ENCODE results near the gene IQCK. TPM values are rescaled to one million over a fixed set of nuclear protein-coding genes. Genes with fewer than 3 reads are reported as not detected.

Gene IQCK
- total RNA-seq, 1 donor from 2014 or later, result 19.9 TPM

DNA sequence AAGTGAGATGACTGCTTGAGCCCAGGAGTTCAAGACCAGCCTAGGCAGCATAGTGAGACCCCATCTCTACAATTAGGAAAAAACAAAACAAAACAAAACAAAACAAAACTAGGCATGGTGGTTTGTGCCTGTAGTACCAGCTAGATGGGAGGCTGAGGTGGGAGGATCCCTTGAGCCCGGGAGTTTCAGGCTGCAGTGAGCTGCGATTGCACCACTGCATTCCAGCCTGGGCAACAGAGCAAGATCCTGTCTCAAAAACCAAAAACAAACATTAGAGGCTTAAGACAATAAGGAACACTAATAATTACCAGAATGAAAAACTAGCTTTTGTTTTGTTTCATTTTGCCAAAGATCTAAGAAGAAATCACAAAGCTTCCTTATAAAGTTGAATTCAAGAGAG, 97.3 kb downstream of the IQCK start:
- no peak overlapping the region for H3K4me3 ChIP-seq (ENCODE audit: low read depth, low read length)
- DNase-seq (ENCODE audit: low read depth), result no peak
- no peaks in the 10 kb centered on the region for H3K36me3 ChIP-seq (ENCODE audit: control insufficient read depth, insufficient read depth, low read length)
- no peaks in the 10 kb centered on the region for H3K27me3 ChIP-seq (ENCODE audit: control insufficient read depth, insufficient read depth, low read length)
- TF ChIP-seq, protein P1, sequence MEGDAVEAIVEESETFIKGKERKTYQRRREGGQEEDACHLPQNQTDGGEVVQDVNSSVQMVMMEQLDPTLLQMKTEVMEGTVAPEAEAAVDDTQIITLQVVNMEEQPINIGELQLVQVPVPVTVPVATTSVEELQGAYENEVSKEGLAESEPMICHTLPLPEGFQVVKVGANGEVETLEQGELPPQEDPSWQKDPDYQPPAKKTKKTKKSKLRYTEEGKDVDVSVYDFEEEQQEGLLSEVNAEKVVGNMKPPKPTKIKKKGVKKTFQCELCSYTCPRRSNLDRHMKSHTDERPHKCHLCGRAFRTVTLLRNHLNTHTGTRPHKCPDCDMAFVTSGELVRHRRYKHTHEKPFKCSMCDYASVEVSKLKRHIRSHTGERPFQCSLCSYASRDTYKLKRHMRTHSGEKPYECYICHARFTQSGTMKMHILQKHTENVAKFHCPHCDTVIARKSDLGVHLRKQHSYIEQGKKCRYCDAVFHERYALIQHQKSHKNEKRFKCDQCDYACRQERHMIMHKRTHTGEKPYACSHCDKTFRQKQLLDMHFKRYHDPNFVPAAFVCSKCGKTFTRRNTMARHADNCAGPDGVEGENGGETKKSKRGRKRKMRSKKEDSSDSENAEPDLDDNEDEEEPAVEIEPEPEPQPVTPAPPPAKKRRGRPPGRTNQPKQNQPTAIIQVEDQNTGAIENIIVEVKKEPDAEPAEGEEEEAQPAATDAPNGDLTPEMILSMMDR (IDR thresholded peaks at IDR 0.05; ENCODE audit: insufficient read depth, low read length, poor library complexity, severe bottlenecking), result no peak

DNA sequence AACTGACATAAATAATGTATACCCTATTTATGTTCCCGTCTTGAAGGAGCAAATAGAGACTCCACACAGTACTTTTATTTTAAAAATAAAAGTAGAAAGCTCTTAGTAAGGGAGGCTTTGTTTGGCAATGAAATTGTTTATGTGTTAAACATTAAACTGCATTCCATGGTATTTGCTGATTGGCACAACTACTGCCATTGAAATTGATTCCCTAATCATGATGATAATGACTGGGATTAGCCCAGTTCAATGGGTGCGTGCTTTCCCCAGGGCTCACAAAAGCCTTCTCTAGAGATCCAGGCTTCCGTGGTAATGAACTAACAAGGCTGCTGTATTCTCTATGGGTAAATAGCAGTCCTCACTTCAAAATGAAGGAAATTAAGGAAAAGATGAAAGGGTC, 99.1 kb downstream of the IQCK start:
- Histone ChIP-seq H3K27me3 (ENCODE audit: control insufficient read depth, insufficient read depth, low read length) (no peaks in the 10 kb centered on the region), H3K36me3 (ENCODE audit: control insufficient read depth, insufficient read depth, low read length) (no peaks in the 10 kb centered on the region), H3K4me3 (ENCODE audit: low read depth, low read length) (no peak overlapping the region)
- TF ChIP-seq, protein P1 (IDR thresholded peaks at IDR 0.05; ENCODE audit: insufficient read depth, low read length, poor library complexity, severe bottlenecking), result no peak
- DNase-seq (ENCODE audit: low read depth), result no peak

GRCh38 chr16:19817875-19818274, 99.8 kb downstream of the IQCK start:
- Histone ChIP-seq H3K27me3 (ENCODE audit: control insufficient read depth, insufficient read depth, low read length) (no peaks in the 10 kb centered on the region), H3K36me3 (ENCODE audit: control insufficient read depth, insufficient read depth, low read length) (no peaks in the 10 kb centered on the region), H3K4me3 (ENCODE audit: low read depth, low read length) (no peak overlapping the region)
- DNase-seq (ENCODE audit: low read depth), result no peak
- TF ChIP-seq, protein P1 (IDR thresholded peaks at IDR 0.05; ENCODE audit: insufficient read depth, low read length, poor library complexity, severe bottlenecking), result no peak

DNA sequence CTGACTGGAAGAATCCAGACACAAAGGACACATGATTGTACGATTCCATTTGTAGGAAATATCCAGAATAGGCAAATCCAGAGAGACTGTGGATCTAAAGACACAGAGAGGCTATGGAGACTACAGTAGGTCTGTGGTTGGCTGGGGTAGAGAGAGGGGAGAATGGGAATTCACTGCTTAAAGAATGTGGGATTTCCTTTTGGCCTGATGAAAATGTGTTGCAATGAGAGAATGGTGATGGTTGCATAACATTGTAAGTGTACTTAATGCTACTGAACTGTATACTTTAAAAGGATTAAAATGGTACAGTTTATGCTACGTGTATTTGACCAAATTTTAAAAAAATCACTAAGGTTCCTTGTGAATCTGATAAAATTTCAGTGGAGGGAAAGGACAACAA, 104.5 kb downstream of the IQCK start:
- Histone ChIP-seq H3K4me3 (ENCODE audit: low read depth, low read length) (no peak overlapping the region), H3K27me3 (ENCODE audit: control insufficient read depth, insufficient read depth, low read length) (no peaks in the 10 kb centered on the region), H3K36me3 (ENCODE audit: control insufficient read depth, insufficient read depth, low read length) (no peaks in the 10 kb centered on the region)
- TF ChIP-seq, protein P1 (IDR thresholded peaks at IDR 0.05; ENCODE audit: insufficient read depth, low read length, poor library complexity, severe bottlenecking), result no peak
- no peak for DNase-seq (ENCODE audit: low read depth)

DNA sequence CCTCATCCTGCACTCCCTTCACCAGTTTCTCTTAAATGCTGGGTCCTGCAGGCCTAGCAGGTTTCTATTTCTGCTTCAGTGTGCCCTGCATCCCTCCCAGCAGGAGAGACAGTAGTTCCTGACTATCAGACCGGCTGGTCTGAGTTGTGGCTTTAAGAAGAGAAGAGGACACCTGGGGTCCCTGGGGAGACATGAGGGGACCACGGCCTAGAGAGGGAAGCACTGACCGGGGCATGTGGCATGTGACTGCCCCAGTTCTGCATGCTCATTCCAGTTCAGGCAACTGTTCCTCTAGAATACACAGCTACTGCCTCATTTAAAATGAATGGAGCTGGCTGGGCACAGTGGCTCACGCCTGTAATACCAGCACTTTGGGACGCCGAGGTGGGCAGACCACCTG, 105.3 kb downstream of the IQCK start:
- TF ChIP-seq, protein P1 (IDR thresholded peaks at IDR 0.05; ENCODE audit: insufficient read depth, low read length, poor library complexity, severe bottlenecking), result no peak
- no peaks in the 10 kb centered on the region for H3K36me3 ChIP-seq (ENCODE audit: control insufficient read depth, insufficient read depth, low read length)
- DNase-seq (ENCODE audit: low read depth), result no peak
- H3K27me3 ChIP-seq (ENCODE audit: control insufficient read depth, insufficient read depth, low read length), result no peaks in the 10 kb centered on the region
- H3K4me3 ChIP-seq (ENCODE audit: low read depth, low read length), result no peak overlapping the region

- no peaks in the 10 kb centered on the region for H3K27me3 ChIP-seq (ENCODE audit: control insufficient read depth, insufficient read depth, low read length)
- H3K4me3 ChIP-seq (ENCODE audit: low read depth, low read length), result no peak overlapping the region
- no peaks in the 10 kb centered on the region for H3K36me3 ChIP-seq (ENCODE audit: control insufficient read depth, insufficient read depth, low read length)
- TF ChIP-seq, protein P1 (IDR thresholded peaks at IDR 0.05; ENCODE audit: insufficient read depth, low read length, poor library complexity, severe bottlenecking), result no peak
- DNase-seq (ENCODE audit: low read depth), result no peak
These were observed 106.1 kb downstream of the IQCK start for GRCh38 chr16:19824216-19824615.

All from kidney epithelial cell (primary cell).